GM13977 (cell line): Measurements from ENCODE around the gene CEP295NL.

Experiments used
- DNase-seq: peaks from one replicate; pipeline ENCODE4 v3.0.0; 2012; ENCODE audit warnings: low spot score
- CTCF ChIP-seq: IDR thresholded peaks from 2 replicates; pipeline ENCODE4 v1.5.1; 2012; ENCODE audit warnings: mild to moderate bottlenecking, control low read depth; ENCODE audit not compliant: insufficient read depth; ENCODE audit errors: extremely low read depth, missing control alignments
- in situ Hi-C: fragments of 300-500 bp; cut with MboI; formaldehyde crosslinking; loops from one replicate; pipeline ENCODE4 v1.12.0; 2022; ENCODE audit warnings: low sequenced_read_pairs, low pct_unique_long_range_greater_than_20kb, mixed read lengths, inconsistent platforms; ENCODE audit not compliant: unreplicated experiment

CEP295NL gene

GRCh38 chr17:78888941-78889518 lies 14.0 kb downstream of the CEP295NL start:
- DNase-seq: no peak
- in situ Hi-C loops: no loop called here
- no peak for TF ChIP-seq CTCF

- no peak for DNase-seq
- in situ Hi-C loops: no loop called here
- no peak for TF ChIP-seq CTCF
These were observed 16.0 kb downstream of the CEP295NL start for GRCh38 chr17:78886954-78887353.

GRCh38 chr17:78885956-78886355 lies 17.0 kb downstream of the CEP295NL start:
- in situ Hi-C loops: no loop called here
- no peak for DNase-seq
- TF ChIP-seq CTCF: no peak

- TF ChIP-seq CTCF: no peak
- in situ Hi-C loops: no loop called here
- no peak for DNase-seq
These were observed 17.9 kb downstream of the CEP295NL start for GRCh38 chr17:78884876-78885667.

- no peak for TF ChIP-seq CTCF
- in situ Hi-C loops: no loop called here
- no peak for DNase-seq
These were observed 18.7 kb downstream of the CEP295NL start for GRCh38 chr17:78884148-78884825.

GRCh38 chr17:78883533-78884131 lies 19.4 kb downstream of the CEP295NL start:
- TF ChIP-seq CTCF: no peak
- DNase-seq: no peak
- in situ Hi-C loops: no loop called here
